Breast epithelium (tissue), 4 donors: ENCODE data around the gene MMP15. TPM values are rescaled to one million over a fixed set of nuclear protein-coding genes. Genes with fewer than 3 reads are reported as not detected.

Experiments
- DNase-seq, 2 donors: peaks; one replicate each; pipeline ENCODE4 v3.0.0-alpha.2; 2019; ENCODE audit warnings: low spot score in 2 of 2
- H3K27ac ChIP-seq, 2 donors: fragments of 200-600 bp; sonication (generic) in 1 of 2; one replicate each; pipeline ENCODE4 v1.5.1; 2016 to 2019; ENCODE audit warnings: mild to moderate bottlenecking in 1 of 2
- H3K27me3 ChIP-seq, 2 donors: fragments of 200-600 bp; sonication (generic) in 1 of 2; one replicate each; pipeline versions ENCODE4 v1.5.1 to v1.6.0; 2017 to 2019; ENCODE audit warnings: control low read depth in 1 of 2, mild to moderate bottlenecking in 1 of 2
- H3K36me3 ChIP-seq: fragments of 200-600 bp; one replicate; pipeline ENCODE4 v1.5.1; 2019
- H3K4me1 ChIP-seq, 2 donors: fragments of 200-600 bp; sonication (generic); one replicate each; pipeline ENCODE4 v1.5.1; 2016 to 2019; ENCODE audit warnings: control low read depth in 1 of 2
- H3K4me3 ChIP-seq, 3 donors: fragments of 200-600 bp; sonication (generic); 1 replicate in 2 of 3; 2 replicates in 1 of 3; pipeline ENCODE4 v1.5.1; 2016 to 2019; ENCODE audit warnings: mild to moderate bottlenecking in 3 of 3, moderate library complexity in 2 of 3
- H3K9me3 ChIP-seq, 2 donors: fragments of 200-600 bp; sonication (generic) in 1 of 2; one replicate each; pipeline ENCODE4 v1.5.1; 2016 to 2019; ENCODE audit warnings: control low read depth in 1 of 2
- CTCF ChIP-seq, 3 donors: fragments of 450-650 bp; IDR thresholded peaks; one replicate each; pipeline ENCODE4 v1.5.1; 2016 to 2017; ENCODE audit warnings: antibody characterized with exemption in 3 of 3, mild to moderate bottlenecking in 3 of 3, moderate library complexity in 3 of 3
- POLR2A ChIP-seq: fragments of 450-650 bp; IDR thresholded peaks from one replicate; pipeline ENCODE4 v1.6.1; 2016; ENCODE audit warnings: antibody characterized with exemption, mild to moderate bottlenecking, moderate library complexity
- POLR2AphosphoS5 ChIP-seq, 3 donors: sonication (generic); formaldehyde crosslinking; IDR thresholded peaks; one replicate each; pipeline ENCODE4 v1.6.1; 2017; ENCODE audit warnings: antibody characterized with exemption in 3 of 3
- intact Hi-C: fragments of 100-400 bp; cut with DNase I; formaldehyde crosslinking; loops from one replicate; pipeline ENCODE4 v1.15.1; 2023; ENCODE audit warnings: low total_unique reads
- total RNA-seq, 3 donors: library from RNA; depleted of rRNA; stranded (reverse); fragments of >200 nt; gene quantifications; one replicate each; pipeline ENCODE4 v1.1.0, GENCODE V29; 2016

Gene MMP15
- total RNA-seq, 3 donors from 2014 or later = 4.6 to 5.3 (median 4.8) TPM

- no peak overlapping the region for H3K4me3 ChIP-seq
- no peak overlapping the region for H3K27ac ChIP-seq
- no peak for DNase-seq
- no peaks in the 10 kb centered on the region for H3K9me3 ChIP-seq
- H3K27me3 ChIP-seq = no peaks in the 10 kb centered on the region
- no peaks in the 10 kb centered on the region for H3K4me1 ChIP-seq
- no peaks in the 10 kb centered on the region for H3K36me3 ChIP-seq
- intact Hi-C loops = no loop called here
- TF ChIP-seq POLR2A = no peak
- TF ChIP-seq CTCF (IDR thresholded peaks at IDR 0.05) = no peak
- no peak for TF ChIP-seq POLR2AphosphoS5 (IDR thresholded peaks at IDR 0.05)
Measured at GRCh38 chr16:58037365-58038057, 12.0 kb downstream of the MMP15 start.

DNA sequence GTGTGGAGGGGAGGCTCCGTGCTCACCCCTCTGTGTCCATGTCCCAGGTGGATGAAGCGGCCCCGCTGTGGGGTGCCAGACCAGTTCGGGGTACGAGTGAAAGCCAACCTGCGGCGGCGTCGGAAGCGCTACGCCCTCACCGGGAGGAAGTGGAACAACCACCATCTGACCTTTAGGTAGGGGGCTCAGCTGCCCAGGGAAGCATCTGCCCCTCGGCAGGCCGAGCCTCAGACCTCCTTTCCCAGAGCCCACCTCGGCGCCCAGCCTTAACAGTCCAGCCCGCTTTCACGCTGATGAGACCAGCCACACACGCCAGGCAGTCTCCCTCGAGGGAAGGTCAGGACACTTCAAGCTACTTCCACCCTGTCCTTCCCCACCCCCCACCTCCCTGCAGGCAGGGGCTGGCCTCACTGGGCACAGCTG lies 12.7 kb downstream of the MMP15 start:
- intact Hi-C loops = no loop called here
- no peak for DNase-seq
- Histone ChIP-seq H3K4me1 (no peaks in the 10 kb centered on the region), H3K36me3 (no peaks in the 10 kb centered on the region), H3K9me3 (no peaks in the 10 kb centered on the region), H3K4me3 (no peak overlapping the region), H3K27ac (no peak overlapping the region), H3K27me3 (no peaks in the 10 kb centered on the region)
- TF ChIP-seq POLR2A (no peak), POLR2AphosphoS5 (IDR thresholded peaks at IDR 0.05) (no peak), CTCF (IDR thresholded peaks at IDR 0.05) (no peak)

DNA sequence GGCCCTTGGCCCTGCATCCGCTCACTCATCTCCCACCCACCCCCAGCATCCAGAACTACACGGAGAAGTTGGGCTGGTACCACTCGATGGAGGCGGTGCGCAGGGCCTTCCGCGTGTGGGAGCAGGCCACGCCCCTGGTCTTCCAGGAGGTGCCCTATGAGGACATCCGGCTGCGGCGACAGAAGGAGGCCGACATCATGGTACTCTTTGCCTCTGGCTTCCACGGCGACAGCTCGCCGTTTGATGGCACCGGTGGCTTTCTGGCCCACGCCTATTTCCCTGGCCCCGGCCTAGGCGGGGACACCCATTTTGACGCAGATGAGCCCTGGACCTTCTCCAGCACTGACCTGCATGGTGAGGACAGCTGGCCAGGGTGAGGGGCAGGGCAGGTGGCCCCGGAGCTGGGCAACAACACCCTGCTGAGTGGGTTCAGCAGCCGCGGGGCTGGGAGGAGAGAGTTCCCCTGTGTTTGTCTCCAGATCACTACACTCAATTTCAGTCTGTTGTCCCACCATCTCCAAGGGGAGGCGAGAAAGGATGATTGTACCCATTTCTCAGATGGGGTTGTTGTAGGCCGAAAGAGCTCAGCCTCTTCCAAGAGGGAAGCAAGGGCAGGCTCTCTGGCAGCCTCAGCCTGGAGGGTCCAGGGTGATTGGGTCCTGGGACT lies 14.4 kb downstream of the MMP15 start:
- intact Hi-C loops = no loop called here
- H3K4me1 ChIP-seq = no peaks in the 10 kb centered on the region
- no peak for TF ChIP-seq POLR2AphosphoS5 (IDR thresholded peaks at IDR 0.05)
- TF ChIP-seq CTCF (IDR thresholded peaks at IDR 0.05) = no peak
- TF ChIP-seq POLR2A = no peak
- no peak overlapping the region for H3K4me3 ChIP-seq
- no peak for DNase-seq
- H3K27ac ChIP-seq = no peak overlapping the region
- H3K9me3 ChIP-seq = no peaks in the 10 kb centered on the region
- H3K27me3 ChIP-seq = no peaks in the 10 kb centered on the region
- no peaks in the 10 kb centered on the region for H3K36me3 ChIP-seq

GRCh38 chr16:58040496-58040846 lies 14.9 kb downstream of the MMP15 start:
- Histone ChIP-seq H3K36me3 (no peaks in the 10 kb centered on the region), H3K4me1 (no peaks in the 10 kb centered on the region), H3K4me3 (no peak overlapping the region), H3K27me3 (no peaks in the 10 kb centered on the region), H3K9me3 (no peaks in the 10 kb centered on the region), H3K27ac (no peak overlapping the region)
- TF ChIP-seq POLR2AphosphoS5 (IDR thresholded peaks at IDR 0.05) (no peak), POLR2A (no peak), CTCF (IDR thresholded peaks at IDR 0.05) (no peak)
- intact Hi-C loops = no loop called here
- DNase-seq = no peak

DNA sequence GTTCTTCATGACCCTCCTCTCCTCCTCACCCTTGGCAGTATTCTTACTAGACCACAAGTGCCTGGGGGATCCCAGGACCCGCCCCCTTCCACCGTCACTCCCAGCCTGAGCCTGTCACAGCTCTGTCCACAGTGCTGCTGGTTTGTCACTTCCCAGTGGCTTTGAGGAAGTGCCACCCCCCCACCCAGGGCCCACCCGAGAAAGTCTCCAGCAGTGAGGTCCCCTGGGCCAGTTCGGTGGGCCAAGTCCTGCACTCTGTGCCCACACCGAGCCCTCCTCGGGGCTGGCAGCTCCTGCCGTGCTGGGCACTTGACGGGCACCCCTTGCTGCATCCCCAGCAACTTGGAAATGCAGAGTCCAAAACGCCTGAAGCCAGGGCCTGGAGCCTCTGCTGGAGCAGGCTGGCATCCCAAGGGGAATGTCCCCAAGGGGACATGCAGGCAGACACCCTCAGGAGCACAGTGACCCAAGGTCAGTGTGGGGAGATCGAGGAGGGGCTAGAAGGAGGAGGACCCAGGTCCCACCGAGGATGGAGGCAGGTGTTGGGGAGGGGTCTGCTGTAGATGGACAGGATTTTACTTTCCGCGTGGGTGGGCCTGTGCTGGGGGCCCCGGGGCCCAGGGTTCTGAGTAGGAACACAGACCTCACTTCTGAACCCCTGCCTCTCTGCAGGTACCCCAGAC lies 15.5 kb downstream of the MMP15 start:
- Histone ChIP-seq H3K4me1 (no peaks in the 10 kb centered on the region), H3K27me3 (no peaks in the 10 kb centered on the region), H3K9me3 (no peaks in the 10 kb centered on the region), H3K36me3 (no peaks in the 10 kb centered on the region), H3K27ac (no peak overlapping the region), H3K4me3 (no peak overlapping the region)
- TF ChIP-seq POLR2AphosphoS5 (IDR thresholded peaks at IDR 0.05) (no peak), CTCF (IDR thresholded peaks at IDR 0.05) (no peak), POLR2A (no peak)
- DNase-seq = no peak
- intact Hi-C loops = no loop called here
